HG03108 (cell line): ENCODE measurements around the gene THSD7B.

ENCODE experiments used
- ATAC-seq: cut with Tn5 transposase; IDR thresholded peaks from one replicate; pipeline ENCODE4 v1.9.1; 2021; ENCODE audit warnings: moderate library complexity; ENCODE audit not compliant: unreplicated experiment

Gene THSD7B

DNA sequence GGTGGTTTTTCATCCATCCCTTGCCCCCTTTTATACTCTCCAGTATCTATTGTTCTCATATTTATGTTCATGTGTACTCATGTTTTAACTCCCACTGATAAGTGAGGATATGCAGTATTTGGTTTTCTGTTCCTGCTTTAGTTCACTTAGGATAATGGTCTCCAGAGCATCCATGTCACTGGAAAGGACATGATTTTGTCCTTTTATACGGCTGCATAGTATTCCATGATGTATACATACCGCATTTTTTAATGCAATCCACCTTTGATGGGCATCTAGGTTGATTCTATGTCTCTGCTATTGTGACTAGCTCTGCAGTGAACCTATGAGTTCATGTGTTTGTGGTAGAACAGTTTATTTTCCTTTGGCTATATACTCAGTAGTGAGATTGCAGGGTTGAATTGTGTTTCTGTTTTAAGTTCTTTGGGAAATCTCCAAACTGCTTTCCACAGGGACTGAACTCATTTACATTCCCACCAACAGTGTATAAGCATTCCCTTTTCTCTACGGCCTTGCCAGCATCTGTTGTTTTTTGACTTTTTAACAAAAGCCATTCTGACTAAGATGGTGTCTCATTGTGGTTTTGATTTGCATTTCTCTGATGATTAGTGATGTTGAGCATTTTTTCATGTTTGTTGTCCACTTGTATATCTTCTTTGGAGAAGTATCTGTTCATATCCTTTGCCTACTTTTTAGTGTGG is 420.2 kb downstream of the THSD7B start:
- ATAC-seq = no peak

- ATAC-seq = no peak
Observed at GRCh38 chr2:137187216-137187615, 421.9 kb downstream of the THSD7B start.

- no peak for ATAC-seq
Observed at GRCh38 chr2:137190411-137191195, 425.3 kb downstream of the THSD7B start.

- no peak for ATAC-seq
Observed at GRCh38 chr2:137192366-137193310, 427.3 kb downstream of the THSD7B start.

GRCh38 chr2:137193401-137193800 is 428.1 kb downstream of the THSD7B start:
- ATAC-seq = no peak

GRCh38 chr2:137194111-137194510 is 428.8 kb downstream of the THSD7B start:
- no peak for ATAC-seq

DNA sequence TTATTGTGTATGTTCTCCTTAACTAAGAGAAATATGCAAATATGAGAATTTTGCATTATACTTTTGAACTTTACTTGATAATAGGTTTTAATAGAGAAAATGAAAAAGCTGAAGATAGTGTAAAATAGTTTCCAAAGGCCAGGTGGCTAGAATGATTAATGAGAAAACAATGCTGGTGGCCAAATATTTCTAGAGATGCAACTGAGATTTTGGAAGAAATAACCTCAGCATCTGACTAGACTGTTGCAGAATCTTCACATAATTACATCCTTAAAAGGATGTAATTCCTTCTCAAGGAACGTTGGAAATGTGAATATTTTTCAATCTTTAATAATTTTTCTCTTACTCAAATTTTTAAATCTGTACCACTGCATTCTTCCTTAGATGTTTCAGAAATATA is 434.4 kb downstream of the THSD7B start:
- no peak for ATAC-seq

GRCh38 chr2:137202318-137202717 is 437.0 kb downstream of the THSD7B start:
- ATAC-seq = no peak

DNA sequence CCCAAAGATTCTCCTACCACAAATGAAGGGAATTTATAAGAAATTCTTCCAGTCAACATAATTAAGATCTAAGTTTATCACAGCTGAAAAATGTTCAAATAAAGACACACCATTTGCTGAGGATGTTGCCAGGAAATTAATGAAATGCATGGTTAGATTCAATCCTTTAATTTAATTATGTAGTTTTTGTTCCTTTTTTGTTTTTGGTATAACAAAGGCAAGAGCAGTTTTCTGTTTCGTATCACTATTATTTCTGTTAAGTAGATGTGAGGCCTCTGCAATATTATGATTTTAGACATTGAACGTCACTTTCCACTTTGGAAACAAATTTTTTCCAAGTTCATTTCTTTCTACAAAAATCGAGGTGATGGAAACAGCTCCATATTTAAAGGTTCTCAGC is 440.0 kb downstream of the THSD7B start:
- ATAC-seq = no peak

GRCh38 chr2:137206069-137206468 is 440.7 kb downstream of the THSD7B start:
- no peak for ATAC-seq

- no peak for ATAC-seq
Observed at GRCh38 chr2:137207030-137207429, 441.7 kb downstream of the THSD7B start.

DNA sequence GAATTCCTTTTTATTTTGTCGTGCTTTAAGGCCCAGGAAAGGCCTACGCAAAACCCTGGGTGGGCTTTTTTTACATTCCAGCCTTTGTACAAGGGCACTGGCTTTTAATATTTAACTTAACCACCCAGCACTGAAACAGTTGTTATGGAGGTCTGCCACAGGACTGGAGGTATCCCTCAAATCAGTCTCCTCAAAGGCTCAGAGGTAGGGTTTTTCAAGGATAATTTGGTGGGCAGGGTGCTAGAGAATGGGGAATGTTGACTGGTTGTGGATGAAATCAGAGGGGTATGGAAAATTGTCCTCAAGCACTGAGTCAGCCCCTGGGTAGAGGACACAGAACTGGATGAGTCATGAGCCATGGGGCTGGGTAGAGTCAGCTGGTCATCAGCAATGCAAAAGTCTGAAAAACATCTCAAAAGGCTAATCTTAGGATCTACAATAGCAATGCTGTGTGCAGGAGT is 443.1 kb downstream of the THSD7B start:
- ATAC-seq = no peak

DNA sequence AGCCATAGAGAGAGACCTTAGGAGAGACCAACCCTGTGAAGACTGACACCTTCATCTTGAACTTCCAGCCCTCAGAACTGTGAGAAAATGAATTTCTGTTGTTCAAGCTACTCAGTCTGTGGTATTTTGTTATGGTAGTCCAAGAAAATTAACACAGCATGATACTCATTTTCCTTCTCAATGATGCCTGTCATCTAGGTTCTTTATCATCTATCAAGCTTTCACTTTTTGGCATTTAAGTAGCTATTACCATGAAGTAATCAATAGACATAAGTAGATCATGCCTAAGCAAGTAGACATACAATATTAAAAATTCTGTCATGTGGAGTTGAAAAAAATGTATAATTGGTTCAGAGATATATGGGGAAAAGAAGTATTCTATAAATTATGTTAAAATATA is 444.7 kb downstream of the THSD7B start:
- ATAC-seq = no peak

- ATAC-seq = no peak
Observed at GRCh38 chr2:137211761-137212160, 446.4 kb downstream of the THSD7B start.

DNA sequence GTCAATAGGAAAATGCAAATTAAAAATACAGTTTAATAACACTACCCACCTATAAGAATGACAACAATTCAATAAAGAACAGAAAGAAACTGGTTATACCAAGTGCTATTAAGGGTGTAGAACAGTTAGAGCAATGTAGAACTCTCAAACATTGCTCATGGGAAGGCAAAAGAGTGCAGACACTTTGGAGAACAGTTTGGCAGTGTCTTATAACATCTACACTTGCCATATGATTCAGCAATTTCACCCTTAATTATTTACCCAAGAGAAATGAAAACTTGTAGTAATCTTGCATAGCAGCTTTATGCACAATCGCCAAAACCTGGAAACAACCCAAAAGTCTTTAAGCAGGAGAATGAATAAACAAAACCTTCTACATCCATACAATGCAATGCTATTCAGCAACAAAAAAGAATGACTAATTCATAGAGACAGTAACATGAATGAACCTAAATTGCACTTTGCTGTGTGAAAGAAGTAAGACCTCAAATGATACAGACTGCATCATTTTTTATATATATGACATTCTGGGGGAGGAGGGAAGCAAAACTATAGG is 455.2 kb downstream of the THSD7B start:
- no peak for ATAC-seq

DNA sequence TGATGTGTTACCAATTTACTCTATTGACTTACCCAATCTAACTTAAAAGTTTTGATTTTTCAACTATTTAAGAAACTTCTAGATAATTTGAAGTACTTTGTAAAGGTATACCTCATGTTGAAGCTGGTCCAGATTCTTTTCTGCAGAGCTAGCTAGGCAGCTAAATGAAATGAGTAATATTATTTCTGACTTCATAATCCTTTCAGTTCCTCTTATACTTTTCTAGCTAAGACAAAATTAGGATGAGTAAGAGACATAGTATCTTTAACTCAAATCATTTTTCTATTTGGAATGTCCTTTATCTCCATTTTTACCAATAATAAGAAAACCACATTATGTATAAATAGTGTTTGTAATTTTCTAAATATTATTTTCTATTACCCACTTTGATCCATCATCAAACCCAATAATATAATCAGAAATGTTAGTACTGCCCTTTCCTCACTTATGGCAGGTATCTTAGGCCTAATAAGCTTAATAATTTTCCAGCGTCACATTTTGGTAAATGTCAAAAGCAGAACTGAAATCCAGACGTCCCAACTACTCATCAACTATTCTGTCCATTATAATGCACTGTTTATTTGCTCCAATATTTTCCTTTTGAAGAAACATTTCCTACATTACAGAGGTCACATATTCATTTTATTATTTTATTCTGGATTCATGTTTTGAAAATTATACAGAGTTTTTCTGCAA is 456.6 kb downstream of the THSD7B start:
- no peak for ATAC-seq

GRCh38 chr2:137223722-137224121 is 458.4 kb downstream of the THSD7B start:
- no peak for ATAC-seq

DNA sequence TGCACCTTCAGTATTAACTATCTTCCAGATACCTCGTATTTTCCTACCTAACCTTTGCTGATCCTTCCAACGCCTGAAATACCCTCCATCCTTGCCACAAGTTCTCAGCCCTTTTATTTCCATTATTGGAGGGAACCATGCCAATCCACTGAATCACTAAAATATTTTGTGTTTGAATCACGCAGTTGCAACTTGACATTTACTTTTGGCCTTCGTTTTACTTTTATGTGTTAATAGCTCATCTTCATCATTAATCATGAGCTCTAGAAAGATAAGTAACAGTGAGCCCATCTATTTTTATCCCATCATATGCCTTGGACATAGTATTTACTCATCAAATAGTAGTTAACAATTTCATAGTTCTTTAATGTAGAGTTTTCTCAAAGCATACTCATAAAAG is 463.2 kb downstream of the THSD7B start:
- ATAC-seq = no peak

DNA sequence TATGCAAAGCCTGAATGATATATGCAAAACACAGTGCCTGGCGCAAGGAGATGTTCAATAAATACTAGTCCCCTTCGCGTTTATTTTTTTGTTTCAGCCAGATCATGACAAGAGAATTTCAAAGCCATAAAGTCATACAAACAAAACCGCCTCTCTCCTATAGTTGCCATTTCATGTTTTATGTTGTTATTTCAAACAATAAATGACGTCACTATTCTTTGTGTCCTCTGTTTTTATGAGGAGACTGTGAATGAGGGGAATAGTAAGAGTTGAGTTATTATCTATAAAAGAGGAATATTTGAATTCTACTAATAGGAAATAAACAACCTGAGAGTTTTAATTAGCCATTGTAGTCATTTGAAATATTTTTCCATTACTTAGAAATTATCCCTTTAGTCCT is 464.5 kb downstream of the THSD7B start:
- no peak for ATAC-seq

GRCh38 chr2:137231628-137232027 is 466.3 kb downstream of the THSD7B start:
- ATAC-seq = no peak
